Osteocyte (in vitro differentiated cells): ENCODE measurements around the gene DPP6. TPM values are rescaled to one million over a fixed set of nuclear protein-coding genes. Genes with fewer than 3 reads are reported as not detected.

Experiments
- DNase-seq: peaks from one replicate; pipeline ENCODE4 v3.0.0; 2021; ENCODE audit warnings: mixed read lengths; ENCODE audit not compliant: unreplicated experiment; ENCODE audit errors: extremely low spot score
- H3K27ac Mint-ChIP-seq: one replicate; pipeline ENCODE4 v1.8.0; 2021; ENCODE audit warnings: mild to moderate bottlenecking, mixed read lengths; ENCODE audit not compliant: unreplicated experiment
- H3K27me3 Mint-ChIP-seq: one replicate; pipeline ENCODE4 v1.8.0; 2021; ENCODE audit warnings: mixed read lengths; ENCODE audit not compliant: unreplicated experiment
- H3K36me3 Mint-ChIP-seq: one replicate; pipeline ENCODE4 v1.8.0; 2021; ENCODE audit warnings: mixed read lengths; ENCODE audit not compliant: unreplicated experiment
- H3K4me1 Mint-ChIP-seq: one replicate; pipeline ENCODE4 v1.8.0; 2021; ENCODE audit warnings: mixed read lengths; ENCODE audit not compliant: unreplicated experiment
- H3K4me3 Mint-ChIP-seq: one replicate; pipeline ENCODE4 v1.8.0; 2021; ENCODE audit warnings: mild to moderate bottlenecking, moderate library complexity, mixed read lengths; ENCODE audit not compliant: unreplicated experiment
- H3K9me3 Mint-ChIP-seq: one replicate; pipeline ENCODE4 v1.8.0; 2021; ENCODE audit warnings: mixed read lengths; ENCODE audit not compliant: unreplicated experiment
- CTCF ChIP-seq: fragments of 200-600 bp; sonication (generic); IDR thresholded peaks from 2 replicates; pipeline ENCODE4 v1.5.0; 2021; ENCODE audit warnings: antibody characterized with exemption, mild to moderate bottlenecking, moderate library complexity
- total RNA-seq: library from RNA; stranded (reverse); gene quantifications from 2 replicates; pipeline ENCODE4 v1.2.1, GENCODE V29; 2021

Gene DPP6
- total RNA-seq, 1 donor from 2014 or later = not detected

- TF ChIP-seq CTCF = no peak
- Mint-ChIP-seq H3K9me3 (peaks cover 36% of the 10 kb centered on the region), H3K4me1 (no peaks in the 10 kb centered on the region), H3K4me3 (no peak overlapping the region), H3K27me3 (no peaks in the 10 kb centered on the region), H3K27ac (no peak overlapping the region), H3K36me3 (no peaks in the 10 kb centered on the region)
- DNase-seq = no peak
These were observed 601.1 kb downstream of the DPP6 start for GRCh38 chr7:154653281-154653680.

GRCh38 chr7:154656618-154657017 lies 604.4 kb downstream of the DPP6 start:
- H3K36me3 Mint-ChIP-seq = no peaks in the 10 kb centered on the region
- H3K27ac Mint-ChIP-seq = no peak overlapping the region
- TF ChIP-seq CTCF = no peak
- no peaks in the 10 kb centered on the region for H3K4me1 Mint-ChIP-seq
- no peak overlapping the region for H3K4me3 Mint-ChIP-seq
- peaks cover 30% of the 10 kb centered on the region for H3K9me3 Mint-ChIP-seq
- H3K27me3 Mint-ChIP-seq = no peaks in the 10 kb centered on the region
- no peak for DNase-seq

GRCh38 chr7:154666768-154667167 lies 614.6 kb downstream of the DPP6 start:
- Mint-ChIP-seq H3K4me3 (no peak overlapping the region), H3K36me3 (no peaks in the 10 kb centered on the region), H3K9me3 (peaks cover 40% of the 10 kb centered on the region), H3K4me1 (no peaks in the 10 kb centered on the region), H3K27ac (no peak overlapping the region), H3K27me3 (no peaks in the 10 kb centered on the region)
- no peak for DNase-seq
- no peak for TF ChIP-seq CTCF

- Mint-ChIP-seq H3K4me3 (no peak overlapping the region), H3K27me3 (no peaks in the 10 kb centered on the region), H3K4me1 (no peaks in the 10 kb centered on the region), H3K27ac (no peak overlapping the region), H3K9me3 (peaks cover 43% of the 10 kb centered on the region), H3K36me3 (peaks cover 3% of the 10 kb centered on the region)
- DNase-seq = no peak
- TF ChIP-seq CTCF = no peak
These were observed 620.6 kb downstream of the DPP6 start for GRCh38 chr7:154672659-154673415.

- no peaks in the 10 kb centered on the region for H3K27me3 Mint-ChIP-seq
- no peak overlapping the region for H3K27ac Mint-ChIP-seq
- no peaks in the 10 kb centered on the region for H3K4me1 Mint-ChIP-seq
- TF ChIP-seq CTCF = no peak
- H3K4me3 Mint-ChIP-seq = no peak overlapping the region
- no peak for DNase-seq
- peaks cover 3% of the 10 kb centered on the region for H3K36me3 Mint-ChIP-seq
- peaks cover 45% of the 10 kb centered on the region for H3K9me3 Mint-ChIP-seq
These were observed 622.0 kb downstream of the DPP6 start for GRCh38 chr7:154674191-154674590.
